HG02759 (cell line): ENCODE data around the gene COG5.

Source experiments
- ATAC-seq: cut with Tn5 transposase; IDR thresholded peaks from one replicate; pipeline ENCODE4 v1.9.1; 2021; ENCODE audit warnings: mild to moderate bottlenecking, moderate library complexity; ENCODE audit not compliant: unreplicated experiment

COG5 gene

GRCh38 chr7:107467972-107468371 is 95.7 kb downstream of the COG5 start:
- ATAC-seq: no peak

- no peak for ATAC-seq
Measured at GRCh38 chr7:107464666-107465226, 99.0 kb downstream of the COG5 start.

GRCh38 chr7:107463139-107464078 is 100.3 kb downstream of the COG5 start:
- no peak for ATAC-seq

- no peak for ATAC-seq
Measured at GRCh38 chr7:107461938-107462533, 101.7 kb downstream of the COG5 start.

- no peak for ATAC-seq
Measured at GRCh38 chr7:107453388-107453787, 110.3 kb downstream of the COG5 start.

- ATAC-seq: no peak
Measured at GRCh38 chr7:107450970-107451369, 112.8 kb downstream of the COG5 start.

- no peak for ATAC-seq
Measured at GRCh38 chr7:107446988-107447387, 116.7 kb downstream of the COG5 start.

- ATAC-seq: no peak
Measured at GRCh38 chr7:107446531-107446930, 117.2 kb downstream of the COG5 start.

- no peak for ATAC-seq
Measured at GRCh38 chr7:107442678-107443077, 121.0 kb downstream of the COG5 start.

- ATAC-seq: no peak
Measured at GRCh38 chr7:107441581-107442422, 121.9 kb downstream of the COG5 start.

GRCh38 chr7:107439025-107439424 is 124.7 kb downstream of the COG5 start:
- no peak for ATAC-seq

GRCh38 chr7:107435749-107436148 is 128.0 kb downstream of the COG5 start:
- no peak for ATAC-seq

GRCh38 chr7:107432261-107432660 is 131.5 kb downstream of the COG5 start:
- no peak for ATAC-seq

- ATAC-seq: no peak
Measured at GRCh38 chr7:107430057-107430456, 133.7 kb downstream of the COG5 start.

- ATAC-seq: no peak
Measured at GRCh38 chr7:107428642-107429041, 135.1 kb downstream of the COG5 start.

- no peak for ATAC-seq
Measured at GRCh38 chr7:107427462-107427861, 136.3 kb downstream of the COG5 start.

GRCh38 chr7:107414198-107414597 is 149.5 kb downstream of the COG5 start:
- ATAC-seq: no peak

GRCh38 chr7:107408349-107408748 is 155.4 kb downstream of the COG5 start:
- ATAC-seq: no peak

GRCh38 chr7:107405559-107405958 is 158.2 kb downstream of the COG5 start:
- ATAC-seq: no peak

GRCh38 chr7:107404740-107405537 is 158.8 kb downstream of the COG5 start:
- no peak for ATAC-seq
